DOHH2 (cell line): ENCODE measurements around the gene PRDM16.

Experiments
- H3F3A ChIP-seq: fragments of 200-600 bp; sonication (generic), shearing (Covaris generic); 2 replicates; pipeline ENCODE4 v1.6.0; 2016; ENCODE audit warnings: antibody characterized with exemption, mild to moderate bottlenecking; ENCODE audit not compliant: control insufficient read depth, insufficient read depth
- H3K27ac ChIP-seq: fragments of 200-600 bp; sonication (generic); 2 replicates; pipeline ENCODE4 v1.5.1; 2014; ENCODE audit warnings: low read depth, mild to moderate bottlenecking, low read length, moderate library complexity
- H3K27me3 ChIP-seq: fragments of 200-600 bp; sonication (generic); 2 replicates; pipeline ENCODE4 v1.6.1; 2014; ENCODE audit warnings: mild to moderate bottlenecking, low read length, mixed read lengths; ENCODE audit not compliant: control insufficient read depth
- H3K36me3 ChIP-seq: fragments of 200-600 bp; sonication (generic); 2 replicates; pipeline ENCODE4 v1.6.1; 2014; ENCODE audit warnings: mild to moderate bottlenecking, low read length, moderate library complexity, mixed read lengths; ENCODE audit not compliant: control insufficient read depth
- H3K4me1 ChIP-seq: fragments of 200-600 bp; sonication (generic); 2 replicates; pipeline ENCODE4 v1.6.1; 2014; ENCODE audit warnings: mild to moderate bottlenecking, low read length, mixed read lengths; ENCODE audit not compliant: control insufficient read depth
- H3K4me2 ChIP-seq: fragments of 200-600 bp; sonication (generic); 2 replicates; pipeline ENCODE4 v1.6.0; 2014; ENCODE audit warnings: mild to moderate bottlenecking, low read length, moderate library complexity
- H3K4me3 ChIP-seq: fragments of 200-600 bp; sonication (generic); 2 replicates; pipeline ENCODE4 v1.5.1; 2014; ENCODE audit warnings: mild to moderate bottlenecking, low read length, mixed read lengths
- H3K79me2 ChIP-seq: fragments of 200-600 bp; sonication (generic); 2 replicates; pipeline ENCODE4 v1.6.1; 2014; ENCODE audit warnings: mild to moderate bottlenecking, low read length, mixed read lengths; ENCODE audit not compliant: control insufficient read depth
- H3K9me2 ChIP-seq: fragments of 200-600 bp; sonication (generic); replicated peaks from 2 replicates; pipeline ENCODE4 v1.6.1; 2014; ENCODE audit warnings: mild to moderate bottlenecking, low read length, mixed read lengths; ENCODE audit not compliant: control insufficient read depth
- H3K9me3 ChIP-seq: fragments of 200-600 bp; sonication (generic); 2 replicates; pipeline ENCODE4 v1.6.1; 2014; ENCODE audit warnings: antibody characterized with exemption, low read length, mixed read lengths; ENCODE audit not compliant: control insufficient read depth, insufficient read depth
- H4K20me1 ChIP-seq: fragments of 200-600 bp; sonication (generic); 2 replicates; pipeline ENCODE4 v1.6.0; 2014; ENCODE audit warnings: low read depth, mild to moderate bottlenecking, antibody characterized with exemption, low read length, moderate library complexity; ENCODE audit not compliant: control insufficient read depth, insufficient read depth
- CTCF ChIP-seq: fragments of 200-600 bp; sonication (generic); IDR thresholded peaks from one replicate; pipeline ENCODE4 v1.5.1; 2014; ENCODE audit warnings: antibody characterized with exemption, mild to moderate bottlenecking, low read depth, low read length; ENCODE audit not compliant: poor library complexity, severe bottlenecking
- EZH2phosphoT487 ChIP-seq: fragments of 200-600 bp; sonication (generic); IDR thresholded peaks from 2 replicates; pipeline ENCODE4 v1.6.1; 2017; ENCODE audit warnings: borderline replicate concordance, mild to moderate bottlenecking, antibody characterized with exemption, low read length, moderate library complexity, mixed read lengths

Gene PRDM16

DNA sequence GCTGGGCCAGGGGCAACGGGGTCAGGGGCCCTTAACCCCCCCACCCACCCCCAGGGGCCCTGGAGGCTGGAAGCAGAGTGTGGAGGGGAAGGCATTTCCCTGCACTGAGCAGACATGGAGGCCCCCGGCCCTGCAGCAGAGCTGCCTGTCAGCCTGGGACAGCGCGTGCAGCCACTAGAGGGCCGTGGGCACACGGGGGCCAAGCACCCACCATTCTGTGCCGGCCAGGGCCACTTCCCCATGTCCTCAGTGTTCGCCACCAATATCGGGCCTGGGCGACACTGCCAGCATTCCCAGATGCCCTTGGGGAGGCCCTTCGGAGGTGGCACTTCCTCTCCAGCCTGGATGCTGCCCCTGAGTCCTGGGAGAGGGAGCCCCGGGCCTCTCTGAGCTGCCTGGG is 362.3 kb downstream of the PRDM16 start:
- H3K4me3 ChIP-seq, result no peak overlapping the region
- no peaks in the 10 kb centered on the region for H3K9me2 ChIP-seq
- H3K27ac ChIP-seq, result no peak overlapping the region
- TF ChIP-seq EZH2phosphoT487 (no peak), CTCF (peak; percentile 21)
- H3K4me1 ChIP-seq, result no peaks in the 10 kb centered on the region
- no peaks in the 10 kb centered on the region for H3K27me3 ChIP-seq
- no peaks in the 10 kb centered on the region for H4K20me1 ChIP-seq
- no peaks in the 10 kb centered on the region for H3F3A ChIP-seq
- no peaks in the 10 kb centered on the region for H3K79me2 ChIP-seq
- H3K9me3 ChIP-seq, result no peaks in the 10 kb centered on the region
- no peaks in the 10 kb centered on the region for H3K36me3 ChIP-seq
- no peak overlapping the region for H3K4me2 ChIP-seq

- no peak for TF ChIP-seq CTCF
- Histone ChIP-seq H3K36me3 (no peaks in the 10 kb centered on the region), H3K9me2 (no peaks in the 10 kb centered on the region), H3K27me3 (no peaks in the 10 kb centered on the region), H3K79me2 (no peaks in the 10 kb centered on the region), H3K9me3 (no peaks in the 10 kb centered on the region), H3F3A (no peaks in the 10 kb centered on the region), H4K20me1 (no peaks in the 10 kb centered on the region), H3K27ac (no peak overlapping the region), H3K4me2 (no peak overlapping the region), H3K4me1 (no peaks in the 10 kb centered on the region), H3K4me3 (no peak overlapping the region)
These were observed 362.7 kb downstream of the PRDM16 start for GRCh38 chr1:3431686-3432085.

- Histone ChIP-seq H3K27ac (no peak overlapping the region), H3K4me2 (no peak overlapping the region), H3K36me3 (no peaks in the 10 kb centered on the region), H3F3A (no peaks in the 10 kb centered on the region), H3K79me2 (no peaks in the 10 kb centered on the region), H3K9me2 (no peaks in the 10 kb centered on the region), H3K4me1 (no peaks in the 10 kb centered on the region), H3K4me3 (no peak overlapping the region), H4K20me1 (no peaks in the 10 kb centered on the region), H3K27me3 (no peaks in the 10 kb centered on the region), H3K9me3 (no peaks in the 10 kb centered on the region)
- no peak for TF ChIP-seq CTCF
- TF ChIP-seq EZH2phosphoT487, result no peak
These were observed 363.3 kb downstream of the PRDM16 start for GRCh38 chr1:3432306-3432705.

GRCh38 chr1:3433076-3433475 is 364.1 kb downstream of the PRDM16 start:
- H4K20me1 ChIP-seq, result no peaks in the 10 kb centered on the region
- no peak overlapping the region for H3K27ac ChIP-seq
- no peak overlapping the region for H3K4me2 ChIP-seq
- no peaks in the 10 kb centered on the region for H3K36me3 ChIP-seq
- H3K9me2 ChIP-seq, result no peaks in the 10 kb centered on the region
- H3K4me1 ChIP-seq, result no peaks in the 10 kb centered on the region
- H3K9me3 ChIP-seq, result no peaks in the 10 kb centered on the region
- no peak for TF ChIP-seq EZH2phosphoT487
- TF ChIP-seq CTCF, result no peak
- no peaks in the 10 kb centered on the region for H3F3A ChIP-seq
- H3K4me3 ChIP-seq, result no peak overlapping the region
- no peaks in the 10 kb centered on the region for H3K79me2 ChIP-seq
- H3K27me3 ChIP-seq, result no peaks in the 10 kb centered on the region
